HG02678 (cell line): ENCODE results near the gene HJURP.

ENCODE experiments used
- ATAC-seq: cut with Tn5 transposase; IDR thresholded peaks from one replicate; pipeline ENCODE4 v1.9.1; 2021; ENCODE audit warnings: mild to moderate bottlenecking, moderate library complexity; ENCODE audit not compliant: unreplicated experiment

HJURP gene

GRCh38 chr2:233816334-233816733, 38.0 kb downstream of the HJURP start:
- ATAC-seq: no peak

- ATAC-seq: no peak
These were observed 38.5 kb downstream of the HJURP start for GRCh38 chr2:233815861-233816260.

GRCh38 chr2:233814056-233814835, 40.1 kb downstream of the HJURP start:
- ATAC-seq: no peak

- no peak for ATAC-seq
These were observed 40.9 kb downstream of the HJURP start for GRCh38 chr2:233813236-233814055.

- no peak for ATAC-seq
These were observed 42.6 kb downstream of the HJURP start for GRCh38 chr2:233811732-233812131.

- no peak for ATAC-seq
These were observed 43.2 kb downstream of the HJURP start for GRCh38 chr2:233811087-233811486.

- ATAC-seq: no peak
These were observed 44.0 kb downstream of the HJURP start for GRCh38 chr2:233810385-233810784.

- no peak for ATAC-seq
These were observed 46.1 kb downstream of the HJURP start for GRCh38 chr2:233807966-233808935.

GRCh38 chr2:233807215-233807865, 47.0 kb downstream of the HJURP start:
- ATAC-seq: no peak

- no peak for ATAC-seq
These were observed 50.3 kb downstream of the HJURP start for GRCh38 chr2:233803994-233804393.

- no peak for ATAC-seq
These were observed 50.9 kb downstream of the HJURP start for GRCh38 chr2:233803292-233803911.

- no peak for ATAC-seq
These were observed 52.1 kb downstream of the HJURP start for GRCh38 chr2:233802132-233802815.

- no peak for ATAC-seq
These were observed 52.8 kb downstream of the HJURP start for GRCh38 chr2:233801357-233802131.

- no peak for ATAC-seq
These were observed 54.1 kb downstream of the HJURP start for GRCh38 chr2:233800208-233800607.

- ATAC-seq: no peak
These were observed 54.6 kb downstream of the HJURP start for GRCh38 chr2:233799716-233800115.

GRCh38 chr2:233799087-233799665, 55.2 kb downstream of the HJURP start:
- no peak for ATAC-seq

- no peak for ATAC-seq
These were observed 55.8 kb downstream of the HJURP start for GRCh38 chr2:233798335-233799086.

GRCh38 chr2:233796254-233796653, 58.1 kb downstream of the HJURP start:
- ATAC-seq: no peak
